OCI-LY1 (cell line): ENCODE data around the gene TECTA.

Experiments
- CTCF ChIP-seq: fragments of 200-600 bp; sonication (generic), shearing (Covaris generic); IDR thresholded peaks from 2 replicates; pipeline ENCODE4 v1.5.1; 2017; ENCODE audit warnings: mild to moderate bottlenecking, antibody characterized with exemption, low read length, moderate library complexity, mixed read lengths
- EZH2 ChIP-seq: fragments of 200-600 bp; sonication (generic), shearing (Covaris generic); IDR thresholded peaks from 2 replicates; pipeline ENCODE4 v1.8.0; 2017; ENCODE audit warnings: borderline replicate concordance, mixed run types, mild to moderate bottlenecking, antibody characterized with exemption, low read length, moderate library complexity, mixed read lengths

- TF ChIP-seq CTCF (no peak), EZH2 (no peak)
Measured at GRCh38 chr11:121123496-121124069, 22.5 kb downstream of the TECTA start.
